Measurements from ENCODE around the gene MYBPC3. TPM values are rescaled to one million over a fixed set of nuclear protein-coding genes. Genes with fewer than 3 reads are reported as not detected.
A peak's percentile ranks its signal among the peaks of the same experiment; 100 is the strongest.

Gene MYBPC3
- total and polyA plus RNA-seq, 11 donors = 425 to 3,074 (median 1,842) TPM

DNA sequence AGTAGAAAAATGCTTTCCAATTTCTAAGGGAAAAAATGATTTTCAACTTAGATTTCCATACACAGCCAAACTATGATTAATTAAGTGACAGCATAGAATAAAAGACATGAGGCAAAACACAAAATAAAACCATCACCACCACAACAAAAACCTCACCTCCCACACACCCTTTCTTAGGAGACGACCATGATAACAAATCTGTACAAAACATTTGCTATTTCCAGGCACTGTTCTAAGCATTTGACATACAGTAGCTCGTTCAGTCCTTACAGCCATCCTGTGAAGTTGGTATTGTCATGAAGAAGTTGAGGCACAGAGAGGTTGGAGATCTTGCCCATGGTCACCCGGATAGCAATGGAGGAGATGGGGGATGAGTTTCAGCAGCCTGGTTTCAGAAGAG is 17.2 kb upstream of the MYBPC3 start:
- Histone ChIP-seq H3K27ac (no peak overlapping the region), H3K4me3 (no peak overlapping the region), H3K4me1 (peaks cover 0 to 30% (median 0%) of the 10 kb centered on the region in 12 donors), H3K27me3 (no peaks in the 10 kb centered on the region), H3K36me3 (peaks cover 0 to 51% (median 0%) of the 10 kb centered on the region in 9 donors), H3K9me3 (no peaks in the 10 kb centered on the region)
- TF ChIP-seq POLR2A (IDR thresholded peaks at IDR 0.05) = no peak
- TF ChIP-seq, protein P1, sequence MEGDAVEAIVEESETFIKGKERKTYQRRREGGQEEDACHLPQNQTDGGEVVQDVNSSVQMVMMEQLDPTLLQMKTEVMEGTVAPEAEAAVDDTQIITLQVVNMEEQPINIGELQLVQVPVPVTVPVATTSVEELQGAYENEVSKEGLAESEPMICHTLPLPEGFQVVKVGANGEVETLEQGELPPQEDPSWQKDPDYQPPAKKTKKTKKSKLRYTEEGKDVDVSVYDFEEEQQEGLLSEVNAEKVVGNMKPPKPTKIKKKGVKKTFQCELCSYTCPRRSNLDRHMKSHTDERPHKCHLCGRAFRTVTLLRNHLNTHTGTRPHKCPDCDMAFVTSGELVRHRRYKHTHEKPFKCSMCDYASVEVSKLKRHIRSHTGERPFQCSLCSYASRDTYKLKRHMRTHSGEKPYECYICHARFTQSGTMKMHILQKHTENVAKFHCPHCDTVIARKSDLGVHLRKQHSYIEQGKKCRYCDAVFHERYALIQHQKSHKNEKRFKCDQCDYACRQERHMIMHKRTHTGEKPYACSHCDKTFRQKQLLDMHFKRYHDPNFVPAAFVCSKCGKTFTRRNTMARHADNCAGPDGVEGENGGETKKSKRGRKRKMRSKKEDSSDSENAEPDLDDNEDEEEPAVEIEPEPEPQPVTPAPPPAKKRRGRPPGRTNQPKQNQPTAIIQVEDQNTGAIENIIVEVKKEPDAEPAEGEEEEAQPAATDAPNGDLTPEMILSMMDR (IDR thresholded peaks at IDR 0.05) = no peak
- 48 to 55% (median 49%) methylated on average over 3 of the region's 3 CpGs for WGBS, 4 donors
- intact Hi-C loops (cut with DNase I) = loop anchor here in 8 of 10 donors (5.0 to 10.0 kb wide), 5 partner anchors 38 to 485 kb away; partner anchors contain the start of gene SLC39A13 (in 6 of the 8)
- no peak for ATAC-seq
- no peak for DNase-seq

DNA sequence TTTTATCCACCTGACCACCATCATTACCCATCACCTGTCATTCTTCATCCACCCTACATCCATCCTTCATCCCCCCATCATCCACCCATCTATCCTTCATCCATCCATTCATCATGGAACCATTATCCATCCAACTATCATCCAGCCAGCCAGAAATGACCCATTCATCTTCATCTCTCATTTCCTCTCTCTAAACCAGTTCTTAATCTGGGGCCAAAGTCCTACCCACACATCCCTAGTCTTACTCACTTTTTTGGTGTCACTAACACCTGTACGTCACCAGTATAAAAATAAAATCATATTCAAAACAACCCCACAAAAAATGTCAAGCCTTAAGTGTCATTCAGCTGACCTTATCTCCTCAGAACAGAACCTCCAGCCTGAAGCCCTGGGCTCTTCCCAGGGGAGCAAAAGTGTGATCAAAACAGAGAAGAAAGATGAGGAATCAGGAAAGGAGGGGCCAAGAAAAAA is 13.6 kb upstream of the MYBPC3 start:
- WGBS, 4 donors = 61 to 75% (median 68%) methylated on average over 1 of the region's 1 CpG
- Histone ChIP-seq H3K27ac (no peak overlapping the region), H3K9me3 (no peaks in the 10 kb centered on the region), H3K4me3 (no peak overlapping the region), H3K36me3 (peaks cover 0 to 30% (median 0%) of the 10 kb centered on the region in 9 donors), H3K27me3 (no peaks in the 10 kb centered on the region), H3K4me1 (peaks cover 0 to 38% (median 0%) of the 10 kb centered on the region in 12 donors)
- ATAC-seq (no peak), DNase-seq (no peak)
- TF ChIP-seq, protein P1 (IDR thresholded peaks at IDR 0.05) = no peak
- no peak for TF ChIP-seq POLR2A (IDR thresholded peaks at IDR 0.05)
- intact Hi-C loops (cut with DNase I) = no loop called here

DNA sequence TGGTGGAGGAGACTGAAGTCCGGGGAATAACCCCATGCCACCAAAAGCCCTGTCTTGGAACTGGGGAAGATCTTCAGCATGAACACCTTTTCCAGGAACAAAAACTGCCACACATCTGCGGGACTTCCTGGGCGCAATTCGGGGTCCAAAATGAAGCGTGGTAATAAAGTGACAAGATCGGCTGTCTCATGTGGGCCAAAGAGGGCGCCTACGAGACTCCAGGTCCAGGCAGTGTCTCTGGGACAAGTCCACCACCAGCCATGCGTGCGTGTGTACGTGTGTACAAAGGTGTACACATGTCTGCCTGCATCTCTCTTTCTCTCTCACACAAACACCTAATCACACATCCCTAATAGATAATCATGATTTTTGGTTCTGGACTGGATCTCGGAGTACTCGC is 8.9 kb upstream of the MYBPC3 start:
- intact Hi-C loops (cut with DNase I) = no loop called here
- H3K9me3 ChIP-seq = no peaks in the 10 kb centered on the region
- peaks cover 0 to 45% (median 0%) of the 10 kb centered on the region in 12 donors for H3K4me1 ChIP-seq
- H3K27ac ChIP-seq = peak overlapping the region in 7 of 12 donors; percentile 26 to 70 (median 47)
- no peaks in the 10 kb centered on the region for H3K27me3 ChIP-seq
- no peak for ATAC-seq
- DNase-seq = peak in 2 of 5 donors; percentile 19 to 21
- peaks cover 0 to 11% (median 0%) of the 10 kb centered on the region in 9 donors for H3K36me3 ChIP-seq
- TF ChIP-seq, protein P1 (IDR thresholded peaks at IDR 0.05) = no peak
- no peak for TF ChIP-seq POLR2A (IDR thresholded peaks at IDR 0.05)
- 81 to 90% (median 86%) methylated on average over 12 to 13 of the region's 13 CpGs for WGBS, 4 donors
- H3K4me3 ChIP-seq = no peak overlapping the region

DNA sequence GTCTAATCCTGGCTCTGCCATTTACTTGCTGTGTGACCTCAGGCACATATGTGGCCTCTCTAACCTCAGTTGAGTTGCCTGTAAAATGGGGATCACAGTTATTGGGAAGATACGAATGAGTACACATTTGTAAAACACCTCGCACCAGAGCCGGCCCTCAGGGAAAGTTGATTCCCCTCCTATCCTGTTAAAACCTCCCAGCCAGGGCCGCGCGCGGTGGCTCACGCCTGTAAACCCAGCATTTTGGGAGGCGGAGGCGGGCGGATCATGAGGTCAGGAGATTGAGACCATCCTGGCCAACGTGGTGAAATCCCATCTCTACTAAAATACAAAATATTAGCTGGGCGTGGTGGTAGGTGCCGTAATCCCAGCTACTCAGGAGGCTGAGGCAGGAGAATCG is 7.8 kb upstream of the MYBPC3 start:
- WGBS, 4 donors = 87 to 95% (median 93%) methylated on average over 13 to 15 of the region's 15 CpGs
- Histone ChIP-seq H3K4me1 (peaks cover 0 to 38% (median 2%) of the 10 kb centered on the region in 12 donors), H3K27ac (peak overlapping the region in 1 of 12 donors; percentile 70), H3K4me3 (no peak overlapping the region), H3K27me3 (no peaks in the 10 kb centered on the region), H3K9me3 (no peaks in the 10 kb centered on the region), H3K36me3 (peaks cover 0 to 7% (median 0%) of the 10 kb centered on the region in 9 donors)
- no peak for DNase-seq
- no peak for ATAC-seq
- intact Hi-C loops (cut with DNase I) = no loop called here
- TF ChIP-seq, protein P1 (IDR thresholded peaks at IDR 0.05) = no peak
- no peak for TF ChIP-seq POLR2A (IDR thresholded peaks at IDR 0.05)
